Large intestine (tissue), 3 donors: ENCODE measurements around the gene OR2Z1. TPM values are rescaled to one million over a fixed set of nuclear protein-coding genes. Genes with fewer than 3 reads are reported as not detected.
"Not testable (repeated sequence)": the region's sequence is repeated elsewhere in the genome, so short reads cannot be mapped to it uniquely, and the experiment has no call there.

ENCODE experiments used
- DNase-seq, 2 donors: peaks; one replicate each; pipeline versions ENCODE4 v3.0.0 to v3.0.0-alpha.2; 2013
- H3K27ac ChIP-seq: one replicate; pipeline ENCODE4 v1.5.1; 2013; ENCODE audit warnings: low read length
- H3K27me3 ChIP-seq: 2 replicates; pipeline ENCODE4 v1.6.1; 2013; ENCODE audit warnings: low read length; ENCODE audit not compliant: control insufficient read depth, insufficient read depth
- H3K36me3 ChIP-seq: 2 replicates; pipeline ENCODE4 v1.6.1; 2013; ENCODE audit warnings: low read length; ENCODE audit not compliant: control insufficient read depth, insufficient read depth
- H3K4me1 ChIP-seq: one replicate; pipeline ENCODE4 v1.6.1; 2013; ENCODE audit warnings: low read length; ENCODE audit not compliant: control insufficient read depth, insufficient read depth
- H3K4me3 ChIP-seq: one replicate; pipeline ENCODE4 v1.5.1; 2013; ENCODE audit warnings: low read length
- H3K9me3 ChIP-seq: one replicate; pipeline ENCODE4 v1.6.1; 2013; ENCODE audit warnings: mild to moderate bottlenecking, low read depth, low read length, moderate library complexity; ENCODE audit not compliant: control insufficient read depth
- WGBS: methylation state at CpG from one replicate; pipeline ENCODE4 v1.1.5; 2013; ENCODE audit warnings: low lambda C conversion rate; ENCODE audit not compliant: insufficient coverage; 5-methylcytosine and 5-hydroxymethylcytosine counted together
- polyA plus RNA-seq: library from polyadenylated mRNA; unstranded; fragments of 120-200 nt; gene quantifications from one replicate; pipeline ENCODE4 v1.2.1, GENCODE V29; 2013

OR2Z1 gene
- polyA plus RNA-seq, 1 donor = not detected

GRCh38 chr19:8767257-8767656 lies 45.8 kb downstream of the OR2Z1 start:
- H3K36me3 ChIP-seq, H3K27me3 ChIP-seq, H3K27ac ChIP-seq, H3K9me3 ChIP-seq, H3K4me3 ChIP-seq, H3K4me1 ChIP-seq, DNase-seq: not testable (repeated sequence)
- WGBS = no CpG with 5 or more reads among the region's 11 CpGs

- not testable (repeated sequence) for DNase-seq, H3K36me3 ChIP-seq, H3K27me3 ChIP-seq, H3K9me3 ChIP-seq, H3K27ac ChIP-seq, H3K4me3 ChIP-seq, H3K4me1 ChIP-seq
- no CpG with 5 or more reads among the region's 8 CpGs for WGBS
Measured at GRCh38 chr19:8769265-8769664, 47.8 kb downstream of the OR2Z1 start.

GRCh38 chr19:8773587-8773986 lies 52.2 kb downstream of the OR2Z1 start:
- H3K27me3 ChIP-seq, DNase-seq, H3K4me3 ChIP-seq, H3K4me1 ChIP-seq, H3K9me3 ChIP-seq, H3K36me3 ChIP-seq, H3K27ac ChIP-seq: not testable (repeated sequence)
- WGBS = no CpG with 5 or more reads among the region's 12 CpGs

Other genes with a start within 250 kb of the OR2Z1 start
- 3.6 TPM for gene PRAM1, start 219.0 kb upstream of the OR2Z1 start, polyA plus RNA-seq
- 21.6 TPM for gene ZNF414, start 207.5 kb upstream of the OR2Z1 start, polyA plus RNA-seq
- 13.9 TPM for gene MYO1F, start 144.2 kb upstream of the OR2Z1 start, polyA plus RNA-seq
- gene ADAMTS10, start 110.9 kb upstream of the OR2Z1 start, polyA plus RNA-seq = 17.3 TPM
- not detected for gene NFILZ, start 91.0 kb upstream of the OR2Z1 start, polyA plus RNA-seq
- gene ACTL9, start 22.8 kb upstream of the OR2Z1 start, polyA plus RNA-seq = not detected
- 31.7 TPM for gene ZNF558, start 110.7 kb downstream of the OR2Z1 start, polyA plus RNA-seq
- gene MBD3L1, start 110.7 kb downstream of the OR2Z1 start, polyA plus RNA-seq = not detected